OCI-LY1 (cell line): ENCODE results near the gene SLC19A2.

Experiments
- H2AFZ ChIP-seq: fragments of 200-600 bp; sonication (generic), shearing (Covaris generic); 2 replicates; pipeline ENCODE4 v1.6.0; 2014; ENCODE audit warnings: antibody characterized with exemption, mild to moderate bottlenecking, low read length
- H3F3A ChIP-seq: fragments of 200-600 bp; sonication (generic), shearing (Covaris generic); 2 replicates; pipeline ENCODE4 v1.6.0; 2014; ENCODE audit warnings: mild to moderate bottlenecking, antibody characterized with exemption, low read length, moderate library complexity; ENCODE audit not compliant: insufficient read depth
- H3K27ac ChIP-seq: fragments of 200-600 bp; sonication (generic); 2 replicates; pipeline ENCODE4 v1.5.1; 2014; ENCODE audit warnings: low read length, mixed run types, mild to moderate bottlenecking, low read depth; ENCODE audit not compliant: poor library complexity, severe bottlenecking
- H3K27me3 ChIP-seq: fragments of 200-600 bp; sonication (generic); 2 replicates; pipeline ENCODE4 v1.6.0; 2014; ENCODE audit warnings: antibody characterized with exemption, mild to moderate bottlenecking, low read length, moderate library complexity; ENCODE audit not compliant: insufficient read depth
- H3K36me3 ChIP-seq: fragments of 200-600 bp; sonication (generic); 2 replicates; pipeline ENCODE4 v1.6.1; 2014; ENCODE audit warnings: mild to moderate bottlenecking, antibody characterized with exemption, low read length, moderate library complexity, mixed read lengths; ENCODE audit not compliant: insufficient read depth
- H3K4me1 ChIP-seq: fragments of 200-600 bp; sonication (generic); 2 replicates; pipeline ENCODE4 v1.5.1; 2014; ENCODE audit warnings: mild to moderate bottlenecking, low read length, moderate library complexity; ENCODE audit not compliant: insufficient read depth, severe bottlenecking
- H3K4me2 ChIP-seq: fragments of 200-600 bp; sonication (generic), shearing (Covaris generic); 2 replicates; pipeline ENCODE4 v1.6.1; 2014; ENCODE audit warnings: low read length
- H3K4me3 ChIP-seq: fragments of 200-600 bp; sonication (generic); 2 replicates; pipeline ENCODE4 v1.5.1; 2014; ENCODE audit warnings: low read length, low read depth, mild to moderate bottlenecking, mixed read lengths; ENCODE audit not compliant: poor library complexity, severe bottlenecking
- H3K79me2 ChIP-seq: fragments of 200-600 bp; shearing (Covaris generic); 2 replicates; pipeline ENCODE4 v1.6.1; 2016; ENCODE audit warnings: mixed run types, low read length, mixed read lengths; ENCODE audit not compliant: insufficient read depth
- H3K9ac ChIP-seq: fragments of 200-600 bp; sonication (generic), shearing (Covaris generic); 2 replicates; pipeline ENCODE4 v1.6.1; 2014; ENCODE audit warnings: mild to moderate bottlenecking, low read length, mixed read lengths
- H3K9me2 ChIP-seq: fragments of 200-600 bp; sonication (generic), shearing (Covaris generic); 2 replicates; pipeline ENCODE4 v1.6.1; 2014; ENCODE audit warnings: low read depth, mild to moderate bottlenecking, low read length, mixed read lengths
- H3K9me3 ChIP-seq: fragments of 200-600 bp; shearing (Covaris generic); 2 replicates; pipeline ENCODE4 v1.6.1; 2014; ENCODE audit warnings: low read length, mixed read lengths
- H4K20me1 ChIP-seq: fragments of 200-600 bp; sonication (generic), shearing (Covaris generic); 2 replicates; pipeline ENCODE4 v1.6.0; 2016; ENCODE audit warnings: mild to moderate bottlenecking, low read length; ENCODE audit not compliant: insufficient read depth
- EZH2 ChIP-seq: fragments of 200-600 bp; sonication (generic), shearing (Covaris generic); IDR thresholded peaks from 2 replicates; pipeline ENCODE4 v1.8.0; 2017; ENCODE audit warnings: borderline replicate concordance, mixed run types, mild to moderate bottlenecking, antibody characterized with exemption, low read length, moderate library complexity, mixed read lengths
- TF ChIP-seq, protein P1 (sequence below): fragments of 200-600 bp; sonication (generic), shearing (Covaris generic); IDR thresholded peaks from 2 replicates; pipeline ENCODE4 v1.5.1; 2017; ENCODE audit warnings: mild to moderate bottlenecking, antibody characterized with exemption, low read length, moderate library complexity, mixed read lengths

The SLC19A2 gene

DNA sequence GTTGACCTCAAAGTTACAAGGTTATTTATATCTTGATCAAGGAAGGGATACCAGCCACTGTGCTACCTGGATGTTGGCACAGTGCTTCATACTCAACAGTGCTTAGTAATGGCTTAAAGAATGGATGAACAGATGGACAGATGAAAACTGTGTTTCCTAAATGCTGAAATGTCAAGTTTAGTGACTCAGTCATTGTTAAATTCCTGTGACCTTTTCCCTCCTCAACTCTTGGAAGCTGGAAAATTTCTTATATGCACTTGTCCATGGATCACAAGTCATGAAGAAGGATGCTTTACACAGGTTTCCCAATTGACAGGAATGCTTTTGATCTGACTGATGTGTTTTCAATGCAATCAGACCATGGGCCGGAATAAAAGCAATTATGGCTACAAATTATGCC lies 39.6 kb upstream of the SLC19A2 start:
- Histone ChIP-seq H3K27ac (no peak overlapping the region), H3K9me2 (no peaks in the 10 kb centered on the region), H3K36me3 (no peaks in the 10 kb centered on the region), H3K4me3 (no peak overlapping the region), H3K9ac (no peak overlapping the region), H3K9me3 (no peaks in the 10 kb centered on the region), H2AFZ (no peak overlapping the region), H4K20me1 (no peaks in the 10 kb centered on the region), H3K4me2 (no peak overlapping the region), H3F3A (no peaks in the 10 kb centered on the region), H3K4me1 (no peaks in the 10 kb centered on the region), H3K27me3 (no peaks in the 10 kb centered on the region), H3K79me2 (no peaks in the 10 kb centered on the region)
- no peak for TF ChIP-seq EZH2
- TF ChIP-seq, protein P1, sequence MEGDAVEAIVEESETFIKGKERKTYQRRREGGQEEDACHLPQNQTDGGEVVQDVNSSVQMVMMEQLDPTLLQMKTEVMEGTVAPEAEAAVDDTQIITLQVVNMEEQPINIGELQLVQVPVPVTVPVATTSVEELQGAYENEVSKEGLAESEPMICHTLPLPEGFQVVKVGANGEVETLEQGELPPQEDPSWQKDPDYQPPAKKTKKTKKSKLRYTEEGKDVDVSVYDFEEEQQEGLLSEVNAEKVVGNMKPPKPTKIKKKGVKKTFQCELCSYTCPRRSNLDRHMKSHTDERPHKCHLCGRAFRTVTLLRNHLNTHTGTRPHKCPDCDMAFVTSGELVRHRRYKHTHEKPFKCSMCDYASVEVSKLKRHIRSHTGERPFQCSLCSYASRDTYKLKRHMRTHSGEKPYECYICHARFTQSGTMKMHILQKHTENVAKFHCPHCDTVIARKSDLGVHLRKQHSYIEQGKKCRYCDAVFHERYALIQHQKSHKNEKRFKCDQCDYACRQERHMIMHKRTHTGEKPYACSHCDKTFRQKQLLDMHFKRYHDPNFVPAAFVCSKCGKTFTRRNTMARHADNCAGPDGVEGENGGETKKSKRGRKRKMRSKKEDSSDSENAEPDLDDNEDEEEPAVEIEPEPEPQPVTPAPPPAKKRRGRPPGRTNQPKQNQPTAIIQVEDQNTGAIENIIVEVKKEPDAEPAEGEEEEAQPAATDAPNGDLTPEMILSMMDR, result no peak

- TF ChIP-seq, protein P1, result no peak
- TF ChIP-seq EZH2, result no peak
- Histone ChIP-seq H3K4me3 (no peak overlapping the region), H3K4me1 (no peaks in the 10 kb centered on the region), H3K79me2 (no peaks in the 10 kb centered on the region), H3F3A (no peaks in the 10 kb centered on the region), H3K9ac (no peak overlapping the region), H3K9me3 (no peaks in the 10 kb centered on the region), H2AFZ (no peak overlapping the region), H3K27ac (no peak overlapping the region), H3K9me2 (no peaks in the 10 kb centered on the region), H3K27me3 (no peaks in the 10 kb centered on the region), H4K20me1 (no peaks in the 10 kb centered on the region), H3K4me2 (no peak overlapping the region), H3K36me3 (no peaks in the 10 kb centered on the region)
These were observed 38.2 kb upstream of the SLC19A2 start for GRCh38 chr1:169523904-169524303.

DNA sequence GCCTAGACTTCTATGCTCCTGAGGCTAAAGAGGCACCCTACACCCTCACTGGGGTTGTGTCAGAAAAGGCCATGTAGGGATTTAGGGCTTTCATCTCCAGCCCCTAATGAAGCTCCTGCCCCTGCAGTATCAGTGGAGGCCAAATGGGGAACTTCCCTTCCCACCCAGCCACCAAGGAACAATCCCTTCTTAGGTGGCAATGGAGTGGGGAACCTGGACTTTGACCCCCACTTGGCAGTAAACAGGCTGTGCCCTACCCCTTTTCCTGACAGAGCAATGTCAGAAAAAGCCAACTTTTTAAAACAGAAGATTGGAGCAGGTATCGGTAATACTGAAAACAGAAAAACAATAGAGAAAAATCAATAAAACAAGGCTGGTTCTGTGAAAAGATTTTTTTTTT lies 35.5 kb upstream of the SLC19A2 start:
- TF ChIP-seq EZH2, result no peak
- TF ChIP-seq, protein P1, result no peak
- H3K4me1 ChIP-seq, result no peaks in the 10 kb centered on the region
- H2AFZ ChIP-seq, result no peak overlapping the region
- no peak overlapping the region for H3K4me3 ChIP-seq
- no peaks in the 10 kb centered on the region for H3K27me3 ChIP-seq
- H3F3A ChIP-seq, result no peaks in the 10 kb centered on the region
- no peak overlapping the region for H3K27ac ChIP-seq
- no peaks in the 10 kb centered on the region for H3K9me3 ChIP-seq
- no peak overlapping the region for H3K9ac ChIP-seq
- H3K4me2 ChIP-seq, result no peak overlapping the region
- no peaks in the 10 kb centered on the region for H3K36me3 ChIP-seq
- no peaks in the 10 kb centered on the region for H4K20me1 ChIP-seq
- H3K79me2 ChIP-seq, result no peaks in the 10 kb centered on the region
- H3K9me2 ChIP-seq, result no peaks in the 10 kb centered on the region
